CD4-positive, alpha-beta T cell treated with Interleukin-17A for 4 hours (primary cell): ENCODE results near the gene NAGA.

ENCODE experiments used
- DNase-seq: peaks from one replicate; pipeline ENCODE4 v3.0.0-alpha.2; 2020; ENCODE audit warnings: mixed read lengths

The NAGA gene

GRCh38 chr22:42035256-42035655 lies 35.4 kb downstream of the NAGA start:
- DNase-seq: no peak

DNA sequence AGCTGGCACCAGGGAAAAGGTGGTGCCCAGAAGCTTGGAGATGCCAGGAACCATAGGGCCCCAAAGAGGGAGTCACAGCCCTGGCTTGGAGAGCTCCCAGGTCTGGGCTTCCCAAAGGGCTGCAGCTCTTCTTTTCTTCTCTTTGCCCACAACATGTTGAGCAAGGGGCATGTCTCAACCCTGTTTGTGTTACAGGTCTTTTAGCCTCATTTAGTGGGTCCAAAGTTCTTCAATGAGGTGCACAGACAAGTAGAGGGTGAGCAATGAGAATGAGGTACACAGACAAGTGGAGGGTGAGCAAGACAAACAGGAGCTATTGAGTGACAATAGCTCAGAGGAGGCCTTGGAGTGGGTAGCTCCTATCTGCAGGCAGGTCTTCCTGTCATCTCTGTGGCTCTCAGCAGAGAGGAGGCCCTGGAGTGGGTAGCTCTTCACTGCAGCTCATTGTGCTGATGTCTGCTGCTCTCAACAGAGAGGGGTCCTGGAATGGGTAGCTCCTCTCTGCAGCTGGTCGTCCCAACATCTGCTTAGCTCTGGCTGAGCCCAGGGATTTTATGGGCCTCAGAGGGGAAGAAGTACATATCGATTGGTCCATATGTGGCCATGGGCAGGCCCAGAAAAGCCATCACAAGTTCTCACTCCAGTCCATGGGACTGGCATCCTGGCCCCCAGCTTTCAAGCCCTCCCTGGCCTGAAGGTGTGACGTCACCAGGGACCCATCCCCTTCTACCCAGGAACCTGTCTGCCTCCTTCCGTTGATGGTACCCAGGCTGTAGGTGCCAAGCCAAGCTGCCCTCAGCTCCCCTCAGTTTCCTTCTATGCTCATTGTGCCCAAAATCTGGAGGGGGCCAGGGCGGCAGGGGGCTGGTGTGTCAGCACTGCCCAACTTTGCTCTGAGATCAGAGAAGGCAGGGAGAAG lies 37.1 kb downstream of the NAGA start:
- DNase-seq: no peak

DNA sequence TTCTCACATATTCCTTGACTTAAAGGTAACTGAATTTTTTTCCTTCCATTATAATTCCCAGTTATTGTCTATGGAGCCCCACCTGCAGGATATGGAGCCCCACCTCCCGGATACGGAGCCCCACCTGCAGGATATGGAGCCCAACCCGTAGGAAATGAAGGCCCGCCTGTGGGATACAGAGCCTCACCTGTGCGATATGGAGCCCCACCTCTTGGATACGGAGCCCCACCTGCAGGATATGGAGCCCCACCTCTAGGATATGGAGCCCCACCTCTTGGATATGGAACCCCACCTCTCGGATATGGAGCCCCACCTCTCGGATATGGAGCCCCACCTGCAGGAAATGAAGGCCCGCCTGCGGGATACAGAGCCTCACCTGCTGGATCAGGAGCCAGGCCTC lies 43.9 kb downstream of the NAGA start:
- no peak for DNase-seq

GRCh38 chr22:42025421-42025820 lies 45.2 kb downstream of the NAGA start:
- no peak for DNase-seq

- DNase-seq: no peak
These were observed 48.3 kb downstream of the NAGA start for GRCh38 chr22:42022162-42022847.

- DNase-seq: no peak
These were observed 49.0 kb downstream of the NAGA start for GRCh38 chr22:42021571-42021970.

DNA sequence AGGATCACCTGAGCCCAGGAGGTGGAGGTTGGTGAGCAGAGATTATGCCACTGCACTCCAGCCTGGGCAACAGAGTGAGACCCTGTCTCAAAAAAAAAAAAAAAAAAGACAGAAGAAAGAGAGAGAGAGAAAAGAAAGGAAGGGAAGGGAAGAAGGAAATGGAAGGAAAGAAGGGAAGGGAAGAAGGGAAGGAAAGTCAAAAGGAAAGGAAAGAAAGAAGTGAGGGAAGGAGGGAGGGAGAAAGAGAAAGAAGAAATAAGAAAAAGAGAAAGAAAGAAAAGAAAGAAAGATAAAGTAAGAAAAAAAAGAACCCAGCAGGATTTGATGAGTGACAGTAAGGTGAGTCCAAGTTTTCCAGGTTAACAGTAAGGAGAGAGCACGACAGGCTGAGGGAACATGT lies 52.4 kb downstream of the NAGA start:
- no peak for DNase-seq

GRCh38 chr22:42016111-42016510 lies 54.5 kb downstream of the NAGA start:
- DNase-seq: no peak

DNA sequence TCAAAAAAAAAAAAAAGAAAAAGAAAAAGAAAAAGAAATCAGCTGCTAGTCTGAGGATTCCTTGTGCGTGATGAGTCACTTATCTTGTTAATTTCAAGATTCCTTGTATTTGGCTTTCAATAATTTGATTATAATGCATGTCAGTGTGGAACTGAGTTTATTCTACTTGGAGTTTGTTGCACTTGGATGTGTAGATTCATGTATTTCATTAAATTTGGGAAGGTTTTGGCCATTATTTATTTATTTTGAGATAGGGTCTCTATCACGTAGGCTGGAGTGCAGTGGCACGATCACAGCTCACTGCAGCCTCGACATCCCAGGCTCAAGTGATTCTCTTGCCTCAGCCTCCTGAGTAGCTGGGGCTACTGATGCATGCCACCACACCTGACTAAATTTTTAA lies 57.2 kb downstream of the NAGA start:
- no peak for DNase-seq

- DNase-seq: no peak
These were observed 59.8 kb downstream of the NAGA start for GRCh38 chr22:42010778-42011177.
